Fibroblast of mammary gland (primary cell): ENCODE measurements around the gene NAIF1.

Experiments
- DNase-seq: peaks from one replicate; pipeline ENCODE4 v3.0.0-alpha.2; 2010; ENCODE audit warnings: low read depth
- H3K4me3 ChIP-seq: 2 replicates; pipeline ENCODE4 v1.5.1; 2011; ENCODE audit warnings: low read depth, mild to moderate bottlenecking, low read length, moderate library complexity; ENCODE audit not compliant: control insufficient read depth
- CTCF ChIP-seq: conservative IDR thresholded peaks from 2 replicates; pipeline ENCODE4 v1.5.1; 2011; ENCODE audit warnings: low read depth, low read length, inconsistent platforms; ENCODE audit not compliant: control insufficient read depth, insufficient read depth

The NAIF1 gene

DNA sequence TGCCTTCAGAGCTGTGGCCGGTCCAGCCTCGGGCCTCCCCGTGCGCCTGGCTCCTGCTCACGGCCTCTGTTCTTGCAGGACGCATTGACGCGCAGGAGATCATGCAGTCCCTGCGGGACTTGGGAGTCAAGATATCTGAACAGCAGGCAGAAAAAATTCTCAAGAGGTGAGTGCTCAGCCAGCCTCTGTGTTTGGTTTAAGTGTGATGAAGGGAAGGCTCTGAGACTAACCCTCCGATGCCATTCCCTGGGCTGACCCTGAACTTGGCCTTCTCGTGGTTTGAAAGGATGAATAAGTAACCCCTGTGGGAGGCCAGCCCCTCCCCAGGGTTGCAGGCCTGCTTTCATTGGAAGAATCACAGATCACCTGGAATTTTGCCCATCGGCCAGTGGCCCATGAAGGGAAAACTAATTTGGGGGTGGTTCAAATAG is 34.1 kb upstream of the NAIF1 start:
- no peak for TF ChIP-seq CTCF
- no peak overlapping the region for H3K4me3 ChIP-seq
- peak; percentile 25 for DNase-seq

GRCh38 chr9:128100581-128100980 is 33.5 kb upstream of the NAIF1 start:
- TF ChIP-seq CTCF = no peak
- DNase-seq = no peak
- H3K4me3 ChIP-seq = no peak overlapping the region

DNA sequence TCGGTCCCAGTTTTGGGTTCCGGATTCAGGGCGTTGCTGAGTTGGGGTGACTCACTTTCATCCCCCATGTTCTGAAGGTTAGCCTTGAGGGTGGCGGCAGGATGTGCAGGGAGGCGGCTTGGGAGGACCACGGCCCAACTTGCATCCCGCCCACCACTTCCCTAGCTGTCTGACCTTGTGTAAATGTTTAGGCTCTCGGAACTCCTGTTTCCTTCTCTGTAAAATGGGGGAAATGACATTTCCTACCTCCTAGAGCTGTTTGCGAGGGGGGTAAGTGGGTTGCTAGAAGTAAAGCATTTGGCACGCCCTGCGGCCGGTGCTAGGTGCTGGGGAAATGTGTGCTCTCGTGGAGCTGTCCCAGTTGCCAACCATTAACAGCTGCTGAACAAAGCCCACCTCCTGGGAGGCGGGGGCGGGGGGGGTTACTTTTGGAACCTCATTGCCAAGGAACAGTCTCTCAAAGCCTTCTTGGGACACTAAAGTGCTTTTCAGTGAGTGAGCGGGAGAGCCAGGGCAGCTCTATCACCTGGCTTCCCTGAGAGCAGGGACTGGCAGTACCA is 32.9 kb upstream of the NAIF1 start:
- TF ChIP-seq CTCF = no peak
- DNase-seq = peak; percentile 61
- peak overlapping the region; percentile 69 for H3K4me3 ChIP-seq

DNA sequence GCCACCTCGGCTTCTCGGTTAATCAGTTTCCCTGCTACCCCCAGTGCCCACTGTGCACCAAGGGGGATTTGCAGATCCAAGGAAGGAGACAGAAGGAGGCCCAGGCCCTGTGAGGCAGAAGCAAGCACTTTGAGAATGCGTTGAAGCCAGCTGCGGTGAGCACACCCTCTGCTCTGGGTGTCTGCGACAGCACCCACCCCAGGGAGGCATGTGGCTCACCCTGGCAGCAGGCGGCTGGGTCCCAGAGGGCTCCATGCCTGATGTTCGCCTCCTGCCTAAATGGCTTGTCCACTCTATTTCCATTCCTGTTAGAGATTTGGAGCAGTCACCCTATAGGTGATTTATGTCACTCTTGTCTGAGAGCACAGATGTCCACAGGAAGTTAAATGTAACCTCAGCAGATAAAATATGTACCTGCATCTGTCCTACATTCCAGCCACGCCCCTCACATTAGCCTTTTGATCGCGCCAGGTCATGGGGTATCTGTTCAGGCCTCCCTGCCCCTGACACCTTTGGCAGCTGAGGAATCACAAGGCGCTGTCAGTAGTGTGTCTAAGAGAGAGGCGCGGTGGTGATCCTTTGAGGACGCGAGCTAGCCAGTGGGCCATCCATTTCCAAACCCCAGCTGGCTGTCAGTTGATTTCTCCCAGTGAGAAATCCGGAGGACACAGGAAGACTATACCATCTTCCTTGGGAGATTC is 32.3 kb upstream of the NAIF1 start:
- no peak for TF ChIP-seq CTCF
- peak overlapping the region; percentile 69 for H3K4me3 ChIP-seq
- DNase-seq = peak; percentile 28

GRCh38 chr9:128098297-128099230 is 31.4 kb upstream of the NAIF1 start:
- peak; percentile 97 for DNase-seq
- no peak for TF ChIP-seq CTCF
- H3K4me3 ChIP-seq = peak overlapping the region; percentile 69

DNA sequence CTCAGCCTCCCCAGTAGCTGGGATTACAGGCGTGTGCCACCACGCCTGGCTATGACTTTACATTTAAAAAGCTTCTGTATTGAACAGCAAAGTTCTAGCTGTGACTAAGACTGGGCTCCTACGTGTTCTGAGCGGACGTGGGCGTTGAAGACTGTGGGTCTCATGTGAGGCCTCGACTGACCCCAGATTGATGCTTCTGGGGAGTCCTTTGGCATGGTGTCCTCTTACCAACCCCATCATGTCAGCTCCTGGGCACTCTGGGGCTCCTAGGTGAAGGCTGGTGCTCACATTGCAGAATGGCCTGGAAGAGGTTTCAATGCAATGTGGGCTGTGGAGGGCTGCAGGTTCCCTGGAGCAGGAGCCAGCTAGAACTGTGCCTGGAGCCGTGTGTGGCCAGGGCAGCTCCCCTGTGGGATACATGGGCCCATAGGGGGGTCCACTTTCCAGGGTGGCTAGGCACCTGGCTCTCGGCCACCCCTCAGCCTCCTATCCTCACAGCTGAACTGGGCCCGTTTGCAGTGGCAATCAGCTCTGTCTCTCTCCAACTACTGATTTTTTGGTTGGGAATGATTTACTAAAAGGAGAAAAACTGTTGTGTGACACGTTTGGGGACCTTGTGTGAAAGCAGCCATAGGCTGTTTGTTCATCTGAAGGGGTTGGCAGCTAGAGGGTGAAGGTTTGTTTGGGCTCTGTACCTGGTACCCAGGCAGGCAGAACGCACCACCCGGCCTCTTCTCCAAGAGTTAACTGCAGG is 30.6 kb upstream of the NAIF1 start:
- no peak for TF ChIP-seq CTCF
- peak; percentile 72 for DNase-seq
- H3K4me3 ChIP-seq = no peak overlapping the region
